Colon (tissue), 2 donors: ENCODE measurements around the gene SORCS2.

Source experiments
- FAIRE-seq: peaks from 2 replicates; lab custom pipeline; 2012; peaks lifted over from hg19 to GRCh38; lab: Jason Lieb, UNC
- donor health status: control.
- donor health status: control.

SORCS2 gene

GRCh38 chr4:7377223-7377865 lies 185.0 kb downstream of the SORCS2 start:
- no peak for FAIRE-seq

- FAIRE-seq = no peak
Measured at GRCh38 chr4:7379186-7379585, 186.8 kb downstream of the SORCS2 start.

- FAIRE-seq = no peak
Measured at GRCh38 chr4:7379719-7380118, 187.4 kb downstream of the SORCS2 start.

- no peak for FAIRE-seq
Measured at GRCh38 chr4:7381221-7381889, 189.0 kb downstream of the SORCS2 start.

- FAIRE-seq = no peak
Measured at GRCh38 chr4:7381890-7382633, 189.7 kb downstream of the SORCS2 start.

- FAIRE-seq = no peak
Measured at GRCh38 chr4:7382634-7383014, 190.3 kb downstream of the SORCS2 start.

- no peak for FAIRE-seq
Measured at GRCh38 chr4:7383266-7383665, 190.9 kb downstream of the SORCS2 start.

GRCh38 chr4:7384003-7384928 lies 191.9 kb downstream of the SORCS2 start:
- no peak for FAIRE-seq

GRCh38 chr4:7384929-7385890 lies 192.9 kb downstream of the SORCS2 start:
- FAIRE-seq = no peak

GRCh38 chr4:7387925-7388324 lies 195.6 kb downstream of the SORCS2 start:
- FAIRE-seq = no peak

GRCh38 chr4:7388627-7389026 lies 196.3 kb downstream of the SORCS2 start:
- FAIRE-seq = no peak

- FAIRE-seq = no peak
Measured at GRCh38 chr4:7389101-7389701, 196.9 kb downstream of the SORCS2 start.

- FAIRE-seq = no peak
Measured at GRCh38 chr4:7389719-7390118, 197.4 kb downstream of the SORCS2 start.

GRCh38 chr4:7390336-7390735 lies 198.0 kb downstream of the SORCS2 start:
- no peak for FAIRE-seq

GRCh38 chr4:7390906-7391636 lies 198.7 kb downstream of the SORCS2 start:
- no peak for FAIRE-seq

- FAIRE-seq = no peak
Measured at GRCh38 chr4:7391637-7392437, 199.5 kb downstream of the SORCS2 start.

GRCh38 chr4:7392438-7393421 lies 200.4 kb downstream of the SORCS2 start:
- FAIRE-seq = no peak
